CD14-positive monocyte (primary cell): ENCODE data around the gene SERPINB12. TPM values are rescaled to one million over a fixed set of nuclear protein-coding genes. Genes with fewer than 3 reads are reported as not detected.

Experiments
- DNase-seq, 3 donors: peaks; one replicate each; pipeline ENCODE4 v3.0.0-alpha.2; 2011 to 2022
- H2AFZ ChIP-seq: 2 replicates; pipeline ENCODE4 v1.6.0; 2012; ENCODE audit warnings: mild to moderate bottlenecking, low read depth, low read length, inconsistent platforms; ENCODE audit not compliant: insufficient read depth, poor library complexity, severe bottlenecking
- H3K27ac ChIP-seq, 2 donors: 1 replicate in 1 of 2; 2 replicates in 1 of 2; pipeline ENCODE4 v1.5.1; 2012 to 2013; ENCODE audit warnings: low read length in 2 of 2, control low read depth in 1 of 2, inconsistent platforms in 1 of 2, low read depth in 1 of 2, mild to moderate bottlenecking in 1 of 2
- H3K27me3 ChIP-seq, 2 donors: one replicate each; pipeline versions ENCODE4 v1.6.0 to v1.6.1; 2011 to 2013; ENCODE audit warnings: low read length in 2 of 2; ENCODE audit not compliant: control insufficient read depth in 2 of 2, insufficient read depth in 2 of 2
- H3K36me3 ChIP-seq, 2 donors: replicated peaks in 1 of 2; 1 replicate in 1 of 2; 2 replicates in 1 of 2; pipeline versions ENCODE4 v1.5.1 to v1.6.1; 2012 to 2013; ENCODE audit warnings: low read length in 2 of 2, control low read depth in 1 of 2, inconsistent platforms in 1 of 2, mild to moderate bottlenecking in 1 of 2; ENCODE audit not compliant: insufficient read depth in 2 of 2, control insufficient read depth in 1 of 2
- H3K4me1 ChIP-seq, 2 donors: 1 replicate in 1 of 2; 2 replicates in 1 of 2; pipeline versions ENCODE4 v1.5.1 to v1.6.1; 2012 to 2013; ENCODE audit warnings: low read length in 2 of 2, control low read depth in 1 of 2, inconsistent platforms in 1 of 2, mild to moderate bottlenecking in 1 of 2, moderate library complexity in 1 of 2; ENCODE audit not compliant: insufficient read depth in 2 of 2, control insufficient read depth in 1 of 2
- H3K4me2 ChIP-seq: replicated peaks from 2 replicates; pipeline ENCODE3; 2012; ENCODE audit warnings: low read length, moderate library complexity, mild to moderate bottlenecking; ENCODE audit not compliant: poor library complexity, severe bottlenecking; ENCODE audit errors: extremely low read depth
- H3K4me3 ChIP-seq, 3 experiments: fragments of 200-600 bp in 1 of 3; sonication (generic) in 1 of 3; replicated peaks in 1 of 3; 1 replicate in 2 of 3; 2 replicates in 1 of 3; pipeline ENCODE4 v1.5.1; 2011 to 2013; ENCODE audit warnings: low read length in 3 of 3, mild to moderate bottlenecking in 3 of 3, control low read depth in 2 of 3, low read depth in 2 of 3, inconsistent platforms in 1 of 3, moderate library complexity in 1 of 3
- H3K79me2 ChIP-seq: 2 replicates; pipeline ENCODE4 v1.6.0; 2012; ENCODE audit warnings: mild to moderate bottlenecking, control low read depth, inconsistent platforms, low read length, moderate library complexity; ENCODE audit not compliant: insufficient read depth
- H3K9ac ChIP-seq: 2 replicates; pipeline ENCODE4 v1.6.0; 2017; ENCODE audit warnings: low read length, mild to moderate bottlenecking; ENCODE audit not compliant: insufficient read depth, poor library complexity, severe bottlenecking
- H3K9me3 ChIP-seq, 2 donors: replicated peaks in 1 of 2; 1 replicate in 1 of 2; 2 replicates in 1 of 2; pipeline versions ENCODE4 v1.5.1 to v1.6.1; 2012 to 2013; ENCODE audit warnings: low read length in 2 of 2, control low read depth in 1 of 2; ENCODE audit not compliant: control insufficient read depth in 1 of 2, insufficient read depth in 1 of 2
- H4K20me1 ChIP-seq: 2 replicates; pipeline ENCODE4 v1.6.0; 2012; ENCODE audit warnings: mild to moderate bottlenecking, low read length, control low read depth, moderate library complexity; ENCODE audit not compliant: insufficient read depth
- H3K27ac Mint-ChIP-seq, 7 donors: one replicate each; pipeline ENCODE4 v1.8.0; 2020; ENCODE audit warnings: mild to moderate bottlenecking in 7 of 7, mixed read lengths in 7 of 7, moderate library complexity in 6 of 7, inconsistent platforms in 2 of 7
- H3K27me3 Mint-ChIP-seq, 3 donors: one replicate each; pipeline ENCODE4 v1.8.0; 2021 to 2022; ENCODE audit warnings: low read depth in 3 of 3, mild to moderate bottlenecking in 3 of 3, mixed read lengths in 3 of 3, moderate library complexity in 3 of 3, inconsistent platforms in 1 of 3
- H3K36me3 Mint-ChIP-seq, 2 donors: one replicate each; pipeline ENCODE4 v1.8.0; 2020; ENCODE audit warnings: mixed read lengths in 2 of 2, inconsistent platforms in 1 of 2, mild to moderate bottlenecking in 1 of 2
- H3K4me1 Mint-ChIP-seq: one replicate; pipeline ENCODE4 v1.8.0; 2020; ENCODE audit warnings: mild to moderate bottlenecking, mixed read lengths
- H3K4me3 Mint-ChIP-seq, 2 donors: one replicate each; pipeline ENCODE4 v1.8.0; 2020; ENCODE audit warnings: mild to moderate bottlenecking in 2 of 2, mixed read lengths in 2 of 2, moderate library complexity in 1 of 2
- H3K9me3 Mint-ChIP-seq, 7 donors: one replicate each; pipeline ENCODE4 v1.8.0; 2020 to 2022; ENCODE audit warnings: mixed read lengths in 7 of 7, mild to moderate bottlenecking in 6 of 7, moderate library complexity in 6 of 7, inconsistent platforms in 2 of 7
- CTCF ChIP-seq: fragments of 200-600 bp; IDR thresholded peaks from one replicate; pipeline ENCODE4 v1.8.0; 2022; ENCODE audit warnings: antibody characterized with exemption, mild to moderate bottlenecking
- WGBS: methylation state at CpG from one replicate; pipeline ENCODE4 v1.1.5; 2013; ENCODE audit warnings: missing lambda C conversion rate; ENCODE audit not compliant: insufficient coverage; 5-methylcytosine and 5-hydroxymethylcytosine counted together
- intact Hi-C, 2 donors: fragments of 100-400 bp; cut with micrococcal nuclease; formaldehyde crosslinking; loops; one replicate each; pipeline versions ENCODE4 v1.15.0 to v1.15.1; 2023
- polyA plus RNA-seq, 3 donors: library from polyadenylated mRNA; depleted of rRNA in 1 of 3; unstranded in 2 of 3; stranded (reverse) in 1 of 3; fragments of 300-500 nt in 2 of 3; fragments of >200 nt in 1 of 3; fragmentation: Illumina TruSeq in 2 of 3; gene quantifications; 1 replicate in 2 of 3; 2 replicates in 1 of 3; pipeline ENCODE4 v1.2.3, GENCODE V29; 2012 to 2021

Gene SERPINB12
- polyA plus RNA-seq, 3 donors, result not detected

DNA sequence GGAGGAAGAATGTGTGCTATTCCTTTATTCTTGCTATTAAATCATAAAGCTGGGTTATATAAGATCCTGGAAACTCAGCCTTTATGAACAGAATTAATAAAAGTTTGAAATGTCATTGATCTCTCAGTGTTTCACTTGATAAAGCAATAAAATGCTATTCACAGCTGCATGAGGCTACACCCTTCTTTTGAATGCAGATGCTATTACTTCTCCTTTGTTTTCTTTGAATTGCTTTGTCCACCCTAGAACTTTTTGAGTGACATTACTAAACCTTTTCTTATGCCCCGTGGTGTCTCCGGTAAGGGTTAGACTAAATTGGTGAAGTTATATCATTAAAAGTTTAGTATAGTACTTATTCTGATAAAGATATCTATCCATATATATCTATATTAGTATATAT lies 46.5 kb upstream of the SERPINB12 start:
- DNase-seq, result no peak

DNA sequence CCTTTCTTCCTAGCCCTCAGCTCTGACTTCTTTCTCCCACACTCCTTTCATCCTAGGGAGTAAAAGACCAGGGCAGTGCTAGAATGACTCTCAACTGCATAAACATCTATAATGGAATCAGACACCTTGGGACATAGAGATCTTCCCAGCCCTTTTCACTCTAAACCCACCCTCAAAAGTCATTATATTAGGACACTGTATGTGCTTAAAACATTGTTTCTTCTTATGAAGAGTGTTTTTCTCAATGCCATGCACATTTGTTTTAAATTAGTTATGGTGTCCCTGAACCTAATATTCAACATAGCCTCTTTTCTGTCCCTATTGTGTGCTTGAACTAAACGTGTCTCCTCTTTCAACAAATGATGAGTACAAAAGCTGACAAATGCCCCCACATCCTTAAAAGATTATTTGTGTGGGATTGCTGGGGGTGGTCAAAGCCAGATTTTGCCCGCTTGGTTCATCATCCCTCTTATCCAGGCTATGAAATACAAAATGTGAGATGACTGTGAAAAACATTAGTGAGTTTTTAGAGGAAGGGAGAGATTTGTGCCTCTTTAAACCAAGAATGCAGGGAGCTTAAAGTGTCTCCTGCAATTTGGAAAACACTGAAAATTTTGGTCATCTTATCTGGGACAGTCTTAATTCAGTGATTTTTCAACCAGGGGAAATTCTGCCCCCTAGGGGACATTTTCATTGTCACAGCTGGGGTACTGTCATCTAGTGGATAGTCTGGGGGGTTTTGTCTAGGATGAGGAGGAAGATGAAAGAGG lies 36.4 kb upstream of the SERPINB12 start:
- Mint-ChIP-seq H3K27me3 (peaks cover 4 to 6% (median 4%) of the 10 kb centered on the region in 3 donors), H3K9me3 (no peaks in the 10 kb centered on the region), H3K4me1 (peaks cover 4% of the 10 kb centered on the region), H3K4me3 (no peak overlapping the region), H3K36me3 (no peaks in the 10 kb centered on the region), H3K27ac (no peak overlapping the region)
- H3K4me1 ChIP-seq, result no peaks in the 10 kb centered on the region
- no CpG with 5 or more reads among the region's 2 CpGs for WGBS
- intact Hi-C loops, result no loop called here
- H4K20me1 ChIP-seq, result no peaks in the 10 kb centered on the region
- H3K4me2 ChIP-seq, result no peak overlapping the region
- peak; percentile 66 for TF ChIP-seq CTCF
- no peak overlapping the region for H3K27ac ChIP-seq
- H3K27me3 ChIP-seq, result no peaks in the 10 kb centered on the region
- peak; percentile 9 to 40 (median 22) for DNase-seq
- peak overlapping the region; percentile 6 for H2AFZ ChIP-seq
- no peaks in the 10 kb centered on the region for H3K36me3 ChIP-seq
- H3K9me3 ChIP-seq, result no peaks in the 10 kb centered on the region
- no peaks in the 10 kb centered on the region for H3K79me2 ChIP-seq
- H3K4me3 ChIP-seq, result no peak overlapping the region
- H3K9ac ChIP-seq, result no peak overlapping the region

More for the DNA sequence above, 46.5 kb upstream of the SERPINB12 start:
- H4K20me1 ChIP-seq, result no peaks in the 10 kb centered on the region
- H3K79me2 ChIP-seq, result no peaks in the 10 kb centered on the region
- no peak overlapping the region for H3K4me3 ChIP-seq
- H3K27ac ChIP-seq, result no peak overlapping the region
- H3K27me3 Mint-ChIP-seq, result peaks cover 0 to 4% (median 2%) of the 10 kb centered on the region in 3 donors
- H3K36me3 ChIP-seq, result no peaks in the 10 kb centered on the region
- H3K4me1 Mint-ChIP-seq, result no peaks in the 10 kb centered on the region
- H3K4me1 ChIP-seq, result no peaks in the 10 kb centered on the region
- no peak overlapping the region for H3K9ac ChIP-seq
- H3K4me2 ChIP-seq, result no peak overlapping the region
- intact Hi-C loops, result no loop called here
- no CpG with 5 or more reads among the region's 2 CpGs for WGBS
- no peak for TF ChIP-seq CTCF
- no peaks in the 10 kb centered on the region for H3K27me3 ChIP-seq
- no peaks in the 10 kb centered on the region for H3K9me3 Mint-ChIP-seq
- no peak overlapping the region for H3K27ac Mint-ChIP-seq
- H3K9me3 ChIP-seq, result no peaks in the 10 kb centered on the region
- H2AFZ ChIP-seq, result no peak overlapping the region
- H3K4me3 Mint-ChIP-seq, result no peak overlapping the region
- no peaks in the 10 kb centered on the region for H3K36me3 Mint-ChIP-seq
